ENCODE measurements around the gene ANXA6. TPM values are rescaled to one million over a fixed set of nuclear protein-coding genes. Genes with fewer than 3 reads are reported as not detected.

The ANXA6 gene
- total RNA-seq, 1 experiment from 2014 or later: 98.7 TPM

DNA sequence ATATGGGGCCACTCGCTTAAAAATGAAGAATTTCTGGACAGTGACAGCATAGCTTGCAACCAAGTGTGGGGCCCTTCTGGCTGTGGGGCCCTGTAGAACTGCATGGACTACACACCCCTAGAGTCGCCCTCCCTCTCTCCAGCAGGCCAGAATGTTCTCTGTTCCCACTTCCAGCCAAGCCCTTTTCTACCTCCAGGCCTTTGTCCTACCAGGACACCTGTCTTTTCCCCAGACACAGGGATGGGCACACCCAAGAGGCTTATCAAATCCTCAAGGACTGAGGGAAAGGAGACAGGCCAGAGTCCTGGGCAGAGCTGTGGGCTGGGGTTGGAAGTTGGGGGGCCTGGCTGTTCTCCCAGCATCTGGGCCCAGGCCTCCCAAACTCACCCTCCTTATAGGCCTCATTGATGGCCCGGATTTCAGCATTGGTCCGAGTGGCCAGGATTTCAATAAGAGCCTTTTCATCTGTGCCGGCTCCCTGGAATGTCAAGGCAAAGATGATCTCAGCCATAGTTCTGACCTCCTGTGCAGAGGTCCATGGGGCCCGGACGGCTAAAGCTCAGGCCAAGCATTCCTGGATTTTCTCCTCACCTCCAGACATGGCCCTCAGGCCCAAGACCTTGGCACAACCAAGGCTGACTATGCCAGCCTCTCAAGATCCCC, 38.5 kb downstream of the ANXA6 start:
- TF ChIP-seq, protein P1, sequence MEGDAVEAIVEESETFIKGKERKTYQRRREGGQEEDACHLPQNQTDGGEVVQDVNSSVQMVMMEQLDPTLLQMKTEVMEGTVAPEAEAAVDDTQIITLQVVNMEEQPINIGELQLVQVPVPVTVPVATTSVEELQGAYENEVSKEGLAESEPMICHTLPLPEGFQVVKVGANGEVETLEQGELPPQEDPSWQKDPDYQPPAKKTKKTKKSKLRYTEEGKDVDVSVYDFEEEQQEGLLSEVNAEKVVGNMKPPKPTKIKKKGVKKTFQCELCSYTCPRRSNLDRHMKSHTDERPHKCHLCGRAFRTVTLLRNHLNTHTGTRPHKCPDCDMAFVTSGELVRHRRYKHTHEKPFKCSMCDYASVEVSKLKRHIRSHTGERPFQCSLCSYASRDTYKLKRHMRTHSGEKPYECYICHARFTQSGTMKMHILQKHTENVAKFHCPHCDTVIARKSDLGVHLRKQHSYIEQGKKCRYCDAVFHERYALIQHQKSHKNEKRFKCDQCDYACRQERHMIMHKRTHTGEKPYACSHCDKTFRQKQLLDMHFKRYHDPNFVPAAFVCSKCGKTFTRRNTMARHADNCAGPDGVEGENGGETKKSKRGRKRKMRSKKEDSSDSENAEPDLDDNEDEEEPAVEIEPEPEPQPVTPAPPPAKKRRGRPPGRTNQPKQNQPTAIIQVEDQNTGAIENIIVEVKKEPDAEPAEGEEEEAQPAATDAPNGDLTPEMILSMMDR (conservative IDR thresholded peaks at IDR 0.05): no peak
- Mint-ChIP-seq H3K4me1 (peaks cover 4 to 5% of the 10 kb centered on the region in 2 experiments), H3K36me3 (ENCODE audit: insufficient read depth in 1 of 3, low read depth in 3 of 3) (peaks cover 5 to 55% (median 48%) of the 10 kb centered on the region in 3 experiments; a peak in 5 of 7 replicates), H3K27me3 (ENCODE audit: low read depth) (no peaks in the 10 kb centered on the region), H3K9me3 (no peaks in the 10 kb centered on the region; a peak in 1 of 5 replicates), H3K4me3 (no peak overlapping the region), H3K27ac (peak overlapping the region in 2 of 3 experiments; percentile 47 to 51; a peak in 3 of 7 replicates)
- H3K27ac ChIP-seq (ENCODE audit: insufficient read length, low read depth, low read length): no peak overlapping the region
- no peak overlapping the region for H3T11ph ChIP-seq (ENCODE audit: low read length)
- no peak overlapping the region for H2BK12ac ChIP-seq (ENCODE audit: insufficient read length, low read depth, low read length)
- H3K18ac ChIP-seq (ENCODE audit: insufficient read length, low read depth, low read length): no peak overlapping the region
- no peak overlapping the region for H4K8ac ChIP-seq (replicated peaks; ENCODE audit: insufficient read length, low read depth, low read length)
- H3K79me1 ChIP-seq (ENCODE audit: insufficient read depth, low read depth, low read length, poor library complexity, severe bottlenecking): no peaks in the 10 kb centered on the region
- no peak overlapping the region for H2BK20ac ChIP-seq (ENCODE audit: low read depth, low read length, poor library complexity, severe bottlenecking)
- no peak overlapping the region for H4K91ac ChIP-seq (ENCODE audit: insufficient read length, low read depth, low read length)
- H3K27me3 ChIP-seq (ENCODE audit: insufficient read depth, low read length): no peaks in the 10 kb centered on the region
- no peak overlapping the region for H2AK5ac ChIP-seq (ENCODE audit: insufficient read length, low read length)
- no peaks in the 10 kb centered on the region for H3K79me2 ChIP-seq (ENCODE audit: insufficient read depth, low read length)
- no CpG with 5 or more reads among the region's 7 CpGs for WGBS (ENCODE audit: extremely low coverage, insufficient read length, low lambda C conversion rate)
- DNase-seq: no peak
- H3K56ac ChIP-seq (ENCODE audit: insufficient read length, low read depth, low read length): no peak overlapping the region
- no peaks in the 10 kb centered on the region for H4K20me1 ChIP-seq (ENCODE audit: control insufficient read depth, insufficient read depth, insufficient read length)
- no peak overlapping the region for H3K9ac ChIP-seq (ENCODE audit: extremely low read depth, insufficient read length, low read length)
- no peak overlapping the region for H2BK5ac ChIP-seq (ENCODE audit: insufficient read length, low read length)
- no peak overlapping the region for H2AFZ ChIP-seq (ENCODE audit: low read length)
- H3K4ac ChIP-seq (ENCODE audit: low read depth, low read length): no peak overlapping the region
- H3K4me1 ChIP-seq (ENCODE audit: insufficient read depth, low read length): no peaks in the 10 kb centered on the region
- H2BK120ac ChIP-seq (ENCODE audit: low read depth, low read length, poor library complexity, severe bottlenecking): no peak overlapping the region
- H3K23me2 ChIP-seq (ENCODE audit: insufficient read length, low read depth, low read length, poor library complexity, severe bottlenecking): no peaks in the 10 kb centered on the region
- H2BK15ac ChIP-seq (ENCODE audit: low read depth, low read length): no peak overlapping the region
- H3K14ac ChIP-seq (ENCODE audit: insufficient read depth, low read length): no peak overlapping the region
- H3K23ac ChIP-seq (ENCODE audit: insufficient read length, low read depth, low read length): no peak overlapping the region
- no peak overlapping the region for H3K4me2 ChIP-seq (ENCODE audit: insufficient read depth, insufficient read length, low read length)
- no peak overlapping the region for H4K5ac ChIP-seq (ENCODE audit: insufficient read length, low read depth, low read length)
- H3K9me3 ChIP-seq (ENCODE audit: control insufficient read depth, low read depth, low read length): no peaks in the 10 kb centered on the region
